Gastrocnemius medialis (tissue), 4 donors: ENCODE data around the gene PGAM2. TPM values are rescaled to one million over a fixed set of nuclear protein-coding genes. Genes with fewer than 3 reads are reported as not detected.

Experiments used
- ATAC-seq, 2 donors: fragments of 150-250 bp; one replicate each; pipeline ENCODE4 v1.9.1; 2016
- DNase-seq, 2 donors: peaks; one replicate each; pipeline ENCODE4 v3.0.0-alpha.2; 2019
- H3K27ac ChIP-seq, 4 donors: fragments of 200-600 bp; sonication (generic); 1 replicate in 1 of 4; 2 replicates in 3 of 4; pipeline ENCODE4 v1.5.1; 2016 to 2018; ENCODE audit warnings: mild to moderate bottlenecking in 2 of 4, moderate library complexity in 1 of 4
- H3K27me3 ChIP-seq, 3 donors: fragments of 200-600 bp; sonication (generic) in 2 of 3; 1 replicate in 1 of 3; 2 replicates in 2 of 3; pipeline versions ENCODE4 v1.5.1 to v1.6.0; 2016 to 2019; ENCODE audit warnings: mild to moderate bottlenecking in 1 of 3, moderate library complexity in 1 of 3
- H3K36me3 ChIP-seq, 2 donors: fragments of 200-600 bp; sonication (generic) in 1 of 2; one replicate each; pipeline ENCODE4 v1.5.1; 2017 to 2018
- H3K4me1 ChIP-seq, 2 donors: fragments of 200-600 bp; sonication (generic) in 1 of 2; one replicate each; pipeline ENCODE4 v1.5.1; 2016 to 2017; ENCODE audit warnings: mild to moderate bottlenecking in 2 of 2
- H3K4me3 ChIP-seq, 4 donors: fragments of 200-600 bp; sonication (generic) in 3 of 4; 1 replicate in 1 of 4; 2 replicates in 3 of 4; pipeline ENCODE4 v1.5.1; 2016 to 2019; ENCODE audit warnings: mild to moderate bottlenecking in 2 of 4
- H3K9me3 ChIP-seq, 3 donors: fragments of 200-600 bp; sonication (generic) in 2 of 3; 1 replicate in 1 of 3; 2 replicates in 2 of 3; pipeline ENCODE4 v1.5.1; 2016 to 2019
- POLR2A ChIP-seq, 2 donors: fragments of 450-650 bp; IDR thresholded peaks; one replicate each; pipeline ENCODE4 v1.6.1; 2017; ENCODE audit warnings: antibody characterized with exemption in 2 of 2, mild to moderate bottlenecking in 2 of 2, moderate library complexity in 2 of 2
- in situ Hi-C, 4 donors: fragments of 200-750 bp; cut with MboI; loops; one replicate each; pipeline versions ENCODE4 v1.15.0 to v1.8.0; 2017; ENCODE audit warnings: low sequenced_read_pairs in 4 of 4
- intact Hi-C: fragments of 100-400 bp; cut with DNase I; formaldehyde crosslinking; loops from one replicate; pipeline ENCODE4 v1.15.1; 2023; ENCODE audit warnings: low total_unique reads
- total RNA-seq, 4 donors: library from RNA; depleted of rRNA; stranded (reverse); fragments of >200 nt; gene quantifications; one replicate each; pipeline versions ENCODE4 v1.1.0 to v1.2.3, GENCODE V29; 2016
- TF ChIP-seq, protein P1 (sequence below), 5 experiments: fragments of 450-650 bp in 3 of 5; fragments of 200-600 bp in 2 of 5; sonication (generic) in 2 of 5; IDR thresholded peaks in 4 of 5; conservative IDR thresholded peaks in 1 of 5; 1 replicate in 4 of 5; 2 replicates in 1 of 5; pipeline ENCODE4 v1.5.1; 2016 to 2019; ENCODE audit warnings: antibody characterized with exemption in 5 of 5, mild to moderate bottlenecking in 3 of 5, moderate library complexity in 3 of 5

PGAM2 gene
- total RNA-seq, 4 donors from 2014 or later, result 129 to 355 (median 306) TPM

DNA sequence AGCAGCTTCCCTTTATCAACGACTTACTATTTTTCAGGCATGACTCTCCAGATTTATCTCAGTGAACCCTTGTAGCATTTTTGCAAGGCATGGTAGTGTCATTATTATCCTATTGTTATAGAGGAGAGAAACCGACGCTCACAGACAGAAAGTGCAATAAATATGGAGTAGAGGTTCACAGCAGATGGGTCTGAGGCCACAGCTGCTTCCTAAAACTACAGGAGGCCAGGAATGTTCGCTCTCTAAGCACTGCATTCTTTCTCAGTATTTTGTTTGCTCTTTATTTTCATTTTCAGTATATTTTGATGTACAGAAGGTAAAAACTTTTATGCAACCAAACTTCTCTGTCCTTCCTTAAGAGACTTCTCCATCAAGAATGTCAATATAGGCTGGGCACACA lies 34.3 kb upstream of the PGAM2 start:
- no peaks in the 10 kb centered on the region for H3K4me1 ChIP-seq
- TF ChIP-seq POLR2A (IDR thresholded peaks at IDR 0.05), result no peak
- TF ChIP-seq, protein P1, sequence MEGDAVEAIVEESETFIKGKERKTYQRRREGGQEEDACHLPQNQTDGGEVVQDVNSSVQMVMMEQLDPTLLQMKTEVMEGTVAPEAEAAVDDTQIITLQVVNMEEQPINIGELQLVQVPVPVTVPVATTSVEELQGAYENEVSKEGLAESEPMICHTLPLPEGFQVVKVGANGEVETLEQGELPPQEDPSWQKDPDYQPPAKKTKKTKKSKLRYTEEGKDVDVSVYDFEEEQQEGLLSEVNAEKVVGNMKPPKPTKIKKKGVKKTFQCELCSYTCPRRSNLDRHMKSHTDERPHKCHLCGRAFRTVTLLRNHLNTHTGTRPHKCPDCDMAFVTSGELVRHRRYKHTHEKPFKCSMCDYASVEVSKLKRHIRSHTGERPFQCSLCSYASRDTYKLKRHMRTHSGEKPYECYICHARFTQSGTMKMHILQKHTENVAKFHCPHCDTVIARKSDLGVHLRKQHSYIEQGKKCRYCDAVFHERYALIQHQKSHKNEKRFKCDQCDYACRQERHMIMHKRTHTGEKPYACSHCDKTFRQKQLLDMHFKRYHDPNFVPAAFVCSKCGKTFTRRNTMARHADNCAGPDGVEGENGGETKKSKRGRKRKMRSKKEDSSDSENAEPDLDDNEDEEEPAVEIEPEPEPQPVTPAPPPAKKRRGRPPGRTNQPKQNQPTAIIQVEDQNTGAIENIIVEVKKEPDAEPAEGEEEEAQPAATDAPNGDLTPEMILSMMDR (IDR thresholded peaks at IDR 0.05 in 4 of 5, conservative IDR thresholded peaks at IDR 0.05 in 1 of 5), result no peak
- ATAC-seq (no peak), DNase-seq (no peak)
- H3K27ac ChIP-seq, result no peak overlapping the region
- H3K27me3 ChIP-seq, result peaks cover 2 to 5% (median 3%) of the 10 kb centered on the region in 3 donors
- in situ Hi-C loops, result no loop called here
- no peak overlapping the region for H3K4me3 ChIP-seq
- intact Hi-C loops, result no loop called here
- no peaks in the 10 kb centered on the region for H3K36me3 ChIP-seq
- H3K9me3 ChIP-seq, result no peaks in the 10 kb centered on the region

DNA sequence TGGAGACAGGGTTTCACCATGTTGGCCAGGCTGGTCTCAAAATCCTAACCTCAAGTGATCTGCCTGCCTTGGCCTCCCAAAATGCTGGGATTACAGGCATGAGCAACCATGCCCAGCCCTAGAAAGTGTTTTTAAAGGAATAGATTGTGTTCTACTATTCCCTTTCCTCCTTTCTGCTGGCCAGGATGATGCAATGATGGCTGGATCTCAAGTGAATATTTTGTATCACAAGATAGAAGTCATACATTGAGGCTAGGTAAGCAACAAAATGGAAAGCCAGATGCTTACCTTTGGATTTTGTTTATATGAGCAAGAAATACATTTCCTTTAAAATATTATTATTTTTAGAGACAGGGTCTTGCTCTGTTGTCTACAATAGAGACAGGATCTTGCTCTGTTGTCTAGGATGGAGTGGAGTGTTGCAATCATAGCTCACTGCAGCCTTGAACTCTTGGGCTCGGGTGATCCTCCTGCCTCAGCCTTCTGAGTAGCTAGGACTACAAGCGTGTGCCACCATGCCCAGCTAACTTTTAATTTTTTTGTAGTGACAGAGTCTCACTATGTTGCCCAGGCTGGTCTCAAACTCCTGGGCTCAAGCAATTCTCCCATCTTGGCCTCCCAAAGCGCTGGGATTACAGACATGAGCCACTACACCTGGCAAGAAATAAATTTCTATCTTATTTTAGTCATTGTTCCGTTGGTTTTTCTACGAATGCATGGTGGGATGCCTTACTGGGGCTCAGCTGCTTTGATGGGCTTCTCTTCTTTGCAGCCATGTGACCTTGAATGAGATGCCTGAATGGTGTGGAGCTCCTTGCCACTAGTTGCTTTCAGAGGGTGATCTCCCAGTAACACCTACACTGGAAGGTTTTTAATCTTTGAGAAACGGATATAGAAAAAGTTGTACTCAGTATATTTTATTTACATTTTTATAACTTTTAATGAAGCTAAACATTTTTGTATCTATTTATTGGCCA lies 33.0 kb upstream of the PGAM2 start:
- Histone ChIP-seq H3K27ac (no peak overlapping the region), H3K27me3 (no peaks in the 10 kb centered on the region), H3K9me3 (no peaks in the 10 kb centered on the region), H3K4me1 (no peaks in the 10 kb centered on the region), H3K4me3 (no peak overlapping the region), H3K36me3 (no peaks in the 10 kb centered on the region)
- in situ Hi-C loops (no loop called here), intact Hi-C loops (no loop called here)
- TF ChIP-seq, protein P1 (IDR thresholded peaks at IDR 0.05 in 4 of 5, conservative IDR thresholded peaks at IDR 0.05 in 1 of 5), result no peak
- ATAC-seq (no peak), DNase-seq (no peak)

DNA sequence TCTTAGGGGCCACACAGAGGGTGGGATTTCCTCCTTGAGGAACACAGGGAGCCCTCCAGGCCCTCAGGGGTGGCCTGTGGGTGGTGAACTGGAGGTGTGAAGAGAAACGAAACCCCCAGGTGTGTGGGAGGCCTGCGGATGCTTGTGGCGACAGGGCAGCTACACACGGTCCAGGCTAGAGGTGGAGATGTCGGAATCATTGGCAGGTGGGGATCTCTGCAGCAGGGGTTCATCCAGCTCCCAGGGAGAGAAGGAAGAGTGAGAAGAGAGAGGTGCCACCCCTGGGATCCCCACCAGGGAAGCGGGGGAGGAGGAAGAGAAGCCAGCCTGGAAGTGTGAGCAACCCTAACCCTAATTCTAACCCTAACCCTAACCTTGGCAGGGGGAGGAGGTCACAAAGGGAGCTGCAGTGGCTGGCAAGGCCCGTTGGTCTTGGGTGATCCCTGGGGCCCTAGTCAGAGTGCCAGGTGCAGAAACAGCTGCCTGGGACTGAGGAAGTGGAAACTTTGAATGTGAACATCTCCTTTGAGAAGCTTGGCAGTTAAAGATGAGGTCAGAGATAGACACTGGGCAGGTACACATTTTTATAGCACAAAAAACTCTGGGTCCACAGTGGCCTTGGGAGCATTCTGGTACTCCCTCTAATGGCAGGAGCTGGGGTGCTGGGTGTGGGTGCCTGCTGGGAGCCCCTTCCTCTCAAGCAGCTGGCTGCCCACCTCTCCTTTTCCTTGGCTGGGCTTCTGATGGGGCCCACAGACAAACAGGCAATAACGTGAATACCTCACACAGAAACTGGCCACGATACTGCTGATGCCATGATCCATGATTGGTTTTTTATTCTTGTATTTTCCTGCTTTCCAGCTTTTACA lies 31.9 kb upstream of the PGAM2 start:
- no peak for ATAC-seq
- in situ Hi-C loops (no loop called here), intact Hi-C loops (no loop called here)
- Histone ChIP-seq H3K27ac (no peak overlapping the region), H3K9me3 (no peaks in the 10 kb centered on the region), H3K4me1 (no peaks in the 10 kb centered on the region), H3K36me3 (no peaks in the 10 kb centered on the region), H3K4me3 (no peak overlapping the region), H3K27me3 (no peaks in the 10 kb centered on the region)
- no peak for TF ChIP-seq POLR2A (IDR thresholded peaks at IDR 0.05)
- TF ChIP-seq, protein P1 (IDR thresholded peaks at IDR 0.05 in 4 of 5, conservative IDR thresholded peaks at IDR 0.05 in 1 of 5), result no peak
- DNase-seq, result no peak

DNA sequence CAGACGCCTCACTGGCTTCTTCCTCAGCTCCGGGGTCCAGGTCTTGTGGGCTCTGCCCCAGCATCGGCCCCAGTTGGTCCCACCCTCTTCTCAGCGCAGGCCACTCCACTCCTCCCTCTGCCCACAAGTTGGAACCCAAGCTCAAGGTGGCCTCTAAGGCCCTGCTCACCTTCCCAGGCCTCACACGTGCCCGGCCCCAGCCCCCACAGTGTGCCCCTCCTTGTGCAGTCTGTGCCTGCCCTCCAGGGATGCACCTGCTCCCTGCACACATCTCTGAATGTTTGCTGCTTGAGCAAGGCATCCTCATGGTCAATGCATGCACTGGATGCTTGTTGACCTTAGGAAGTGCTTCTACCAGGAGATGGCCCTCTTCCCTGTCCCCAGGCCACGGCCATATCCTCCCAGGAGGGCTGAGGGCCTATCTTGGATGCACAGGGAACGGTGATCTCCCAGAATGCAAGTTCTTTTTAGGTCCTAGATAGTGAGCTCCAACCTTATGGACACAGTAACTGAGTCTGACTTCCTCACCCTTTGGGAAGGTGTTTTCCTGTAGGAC lies 31.0 kb upstream of the PGAM2 start:
- H3K27ac ChIP-seq, result no peak overlapping the region
- no peak for TF ChIP-seq POLR2A (IDR thresholded peaks at IDR 0.05)
- TF ChIP-seq, protein P1 (IDR thresholded peaks at IDR 0.05 in 4 of 5, conservative IDR thresholded peaks at IDR 0.05 in 1 of 5), result no peak
- no peaks in the 10 kb centered on the region for H3K27me3 ChIP-seq
- no peak overlapping the region for H3K4me3 ChIP-seq
- no peaks in the 10 kb centered on the region for H3K36me3 ChIP-seq
- no peak for ATAC-seq
- H3K4me1 ChIP-seq, result no peaks in the 10 kb centered on the region
- in situ Hi-C loops (no loop called here), intact Hi-C loops (no loop called here)
- H3K9me3 ChIP-seq, result no peaks in the 10 kb centered on the region
- no peak for DNase-seq
